ENCODE results near the gene MAGIX. TPM values are rescaled to one million over a fixed set of nuclear protein-coding genes. Genes with fewer than 3 reads are reported as not detected.

The MAGIX gene
- total RNA-seq, 1 donor from 2014 or later = 2.2 TPM

DNA sequence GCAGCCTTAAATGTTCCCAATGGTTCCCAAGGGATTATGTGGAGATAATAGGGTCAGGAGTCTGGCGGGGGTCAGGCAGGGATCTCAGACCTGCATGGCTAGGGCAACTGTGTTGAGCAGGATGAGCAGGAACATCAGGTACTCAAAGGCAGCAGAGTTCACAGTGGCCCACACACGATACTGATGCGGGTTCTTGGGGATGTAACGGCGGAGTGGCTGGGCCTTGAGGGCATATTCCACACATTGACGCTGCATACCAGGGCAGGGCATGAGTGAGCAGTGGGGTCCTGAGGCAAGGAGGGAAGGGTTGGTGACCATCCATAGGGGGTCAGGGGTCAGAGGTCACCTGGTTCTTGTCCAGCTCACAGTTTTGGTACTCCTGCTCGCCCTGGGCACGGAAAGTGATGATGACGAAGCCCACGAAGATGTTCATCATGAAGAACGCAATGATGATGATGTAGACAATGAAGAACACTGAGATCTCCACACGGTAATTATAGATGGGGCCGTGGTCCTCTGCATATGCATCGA lies 52.5 kb downstream of the MAGIX start:
- Histone ChIP-seq H3K27ac (no peak overlapping the region), H3K4me3 (no peak overlapping the region), H3K9me3 (no peaks in the 10 kb centered on the region), H3K4me1 (no peaks in the 10 kb centered on the region), H3K36me3 (no peaks in the 10 kb centered on the region), H3K27me3 (no peaks in the 10 kb centered on the region)
- intact Hi-C loops (cut with DNase I) = no loop called here
- TF ChIP-seq POLR2AphosphoS5 (IDR thresholded peaks at IDR 0.05; ENCODE audit: insufficient read depth in 1 of 2, low read depth in 1 of 2) = no peak
- TF ChIP-seq, protein P1, sequence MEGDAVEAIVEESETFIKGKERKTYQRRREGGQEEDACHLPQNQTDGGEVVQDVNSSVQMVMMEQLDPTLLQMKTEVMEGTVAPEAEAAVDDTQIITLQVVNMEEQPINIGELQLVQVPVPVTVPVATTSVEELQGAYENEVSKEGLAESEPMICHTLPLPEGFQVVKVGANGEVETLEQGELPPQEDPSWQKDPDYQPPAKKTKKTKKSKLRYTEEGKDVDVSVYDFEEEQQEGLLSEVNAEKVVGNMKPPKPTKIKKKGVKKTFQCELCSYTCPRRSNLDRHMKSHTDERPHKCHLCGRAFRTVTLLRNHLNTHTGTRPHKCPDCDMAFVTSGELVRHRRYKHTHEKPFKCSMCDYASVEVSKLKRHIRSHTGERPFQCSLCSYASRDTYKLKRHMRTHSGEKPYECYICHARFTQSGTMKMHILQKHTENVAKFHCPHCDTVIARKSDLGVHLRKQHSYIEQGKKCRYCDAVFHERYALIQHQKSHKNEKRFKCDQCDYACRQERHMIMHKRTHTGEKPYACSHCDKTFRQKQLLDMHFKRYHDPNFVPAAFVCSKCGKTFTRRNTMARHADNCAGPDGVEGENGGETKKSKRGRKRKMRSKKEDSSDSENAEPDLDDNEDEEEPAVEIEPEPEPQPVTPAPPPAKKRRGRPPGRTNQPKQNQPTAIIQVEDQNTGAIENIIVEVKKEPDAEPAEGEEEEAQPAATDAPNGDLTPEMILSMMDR (IDR thresholded peaks at IDR 0.05) = no peak
- TF ChIP-seq POLR2A (IDR thresholded peaks at IDR 0.05) = no peak
- DNase-seq (ENCODE audit: extremely low spot score in 2 of 2) = no peak

Small RNA genes within 50 kb of the gene (small RNA-seq; reads per million reads assigned to genes)
- gene RN7SL262P = not detected

Other genes with a start within 250 kb of the MAGIX start
- gene PIM2, start 243.7 kb upstream of the MAGIX start, total RNA-seq = 11.5 TPM
- 44.7 TPM for gene OTUD5, start 205.2 kb upstream of the MAGIX start, total RNA-seq
- gene KCND1, start 190.9 kb upstream of the MAGIX start, total RNA-seq = 2.0 TPM
- gene GRIPAP1, start 160.5 kb upstream of the MAGIX start, total RNA-seq = 27.5 TPM
- 87.4 TPM for gene TFE3, start 119.4 kb upstream of the MAGIX start, total RNA-seq
- gene CCDC120, start 103.8 kb upstream of the MAGIX start, total RNA-seq = 8.6 TPM
- 24.1 TPM for gene PRAF2, start 88.8 kb upstream of the MAGIX start, total RNA-seq
- gene WDR45, start 82.9 kb upstream of the MAGIX start, total RNA-seq = 72.7 TPM
- 17.7 TPM for gene GPKOW, start 39.0 kb upstream of the MAGIX start, total RNA-seq
- 81.3 TPM for gene PLP2, start 9.1 kb downstream of the MAGIX start, total RNA-seq
- 26.5 TPM for gene PRICKLE3, start 23.6 kb downstream of the MAGIX start, total RNA-seq
- 11.0 TPM for gene SYP, start 37.4 kb downstream of the MAGIX start, total RNA-seq
- 0.25 TPM for gene CACNA1F, start 70.6 kb downstream of the MAGIX start, total RNA-seq
- 8.8 TPM for gene CCDC22, start 72.7 kb downstream of the MAGIX start, total RNA-seq
- gene FOXP3, start 102.0 kb downstream of the MAGIX start, total RNA-seq = 1.5 TPM
- 18.9 TPM for gene PPP1R3F, start 107.0 kb downstream of the MAGIX start, total RNA-seq
- gene GAGE10, start 140.9 kb downstream of the MAGIX start, total RNA-seq = not detected
- gene GAGE12J, start 159.3 kb downstream of the MAGIX start, total RNA-seq = not detected
- gene GAGE13, start 168.8 kb downstream of the MAGIX start, total RNA-seq = not detected